ENCODE measurements around the gene CCNB1IP1.
A peak's percentile ranks its signal among the peaks of the same experiment; 100 is the strongest.
"Not testable (repeated sequence)": the region's sequence is repeated elsewhere in the genome, so short reads cannot be mapped to it uniquely, and the experiment has no call there.

Gene CCNB1IP1

GRCh38 chr14:20332788-20333493 lies at the start of gene CCNB1IP1:
TSS of gene CCNB1IP1 (minus strand) at chr14:20333279. CDS start at chr14:20316523, 16,756 bp downstream.
- DNase-seq = peak; percentile 89
- in situ Hi-C loops (cut with MboI; ENCODE audit: low pct_unique_long_range_greater_than_20kb, low sequenced_read_pairs) = loop anchor here (25.0 kb wide), 1 partner anchor 279 kb away; no protein-coding TSS in a partner anchor

GRCh38 chr14:20382526-20382925 lies 49.4 kb upstream of the CCNB1IP1 start:
- in situ Hi-C loops (cut with MboI; ENCODE audit: low pct_unique_long_range_greater_than_20kb, low sequenced_read_pairs) = no loop called here
- DNase-seq = no peak

GRCh38 chr14:20381341-20381740 lies 48.3 kb upstream of the CCNB1IP1 start:
- in situ Hi-C loops (cut with MboI; ENCODE audit: low pct_unique_long_range_greater_than_20kb, low sequenced_read_pairs) = no loop called here
- no peak for DNase-seq

- in situ Hi-C loops (cut with MboI; ENCODE audit: low pct_unique_long_range_greater_than_20kb, low sequenced_read_pairs) = no loop called here
- DNase-seq = no peak
Observed at GRCh38 chr14:20380681-20381080, 47.6 kb upstream of the CCNB1IP1 start.

GRCh38 chr14:20379743-20380142 lies 46.7 kb upstream of the CCNB1IP1 start:
- in situ Hi-C loops (cut with MboI; ENCODE audit: low pct_unique_long_range_greater_than_20kb, low sequenced_read_pairs) = no loop called here
- DNase-seq = no peak

GRCh38 chr14:20377171-20377570 lies 44.1 kb upstream of the CCNB1IP1 start:
- in situ Hi-C loops (cut with MboI; ENCODE audit: low pct_unique_long_range_greater_than_20kb, low sequenced_read_pairs) = no loop called here
- DNase-seq = no peak

- no peak for DNase-seq
- in situ Hi-C loops (cut with MboI; ENCODE audit: low pct_unique_long_range_greater_than_20kb, low sequenced_read_pairs) = no loop called here
Observed at GRCh38 chr14:20376071-20376588, 43.1 kb upstream of the CCNB1IP1 start.

- no peak for DNase-seq
- in situ Hi-C loops (cut with MboI; ENCODE audit: low pct_unique_long_range_greater_than_20kb, low sequenced_read_pairs) = no loop called here
Observed at GRCh38 chr14:20375471-20375870, 42.4 kb upstream of the CCNB1IP1 start.

GRCh38 chr14:20372796-20373195 lies 39.7 kb upstream of the CCNB1IP1 start:
- DNase-seq = no peak
- in situ Hi-C loops (cut with MboI; ENCODE audit: low pct_unique_long_range_greater_than_20kb, low sequenced_read_pairs) = no loop called here

GRCh38 chr14:20365928-20366327 lies 32.8 kb upstream of the CCNB1IP1 start:
- in situ Hi-C loops (cut with MboI; ENCODE audit: low pct_unique_long_range_greater_than_20kb, low sequenced_read_pairs) = no loop called here
- DNase-seq = no peak

- DNase-seq = peak; percentile 43
- in situ Hi-C loops (cut with MboI; ENCODE audit: low pct_unique_long_range_greater_than_20kb, low sequenced_read_pairs) = not testable (repeated sequence)
Observed at GRCh38 chr14:20358474-20358873, 25.4 kb upstream of the CCNB1IP1 start.

GRCh38 chr14:20356422-20356821 lies 23.3 kb upstream of the CCNB1IP1 start:
- no peak for DNase-seq
- in situ Hi-C loops (cut with MboI; ENCODE audit: low pct_unique_long_range_greater_than_20kb, low sequenced_read_pairs) = no loop called here

- DNase-seq = no peak
Observed at GRCh38 chr14:20350860-20351259, 17.8 kb upstream of the CCNB1IP1 start.

GRCh38 chr14:20350282-20350681 lies 17.2 kb upstream of the CCNB1IP1 start:
- in situ Hi-C loops (cut with MboI; ENCODE audit: low pct_unique_long_range_greater_than_20kb, low sequenced_read_pairs) = no loop called here
- no peak for DNase-seq

More at GRCh38 chr14:20350860-20351259, 17.8 kb upstream of the CCNB1IP1 start:
- in situ Hi-C loops (cut with MboI; ENCODE audit: low pct_unique_long_range_greater_than_20kb, low sequenced_read_pairs) = no loop called here

- no peak for DNase-seq
- in situ Hi-C loops (cut with MboI; ENCODE audit: low pct_unique_long_range_greater_than_20kb, low sequenced_read_pairs) = loop anchor here (25.0 kb wide), 1 partner anchor 265 kb away; no protein-coding TSS in a partner anchor
Observed at GRCh38 chr14:20347747-20348146, 14.7 kb upstream of the CCNB1IP1 start.

GRCh38 chr14:20346713-20347112 lies 13.6 kb upstream of the CCNB1IP1 start:
- in situ Hi-C loops (cut with MboI; ENCODE audit: low pct_unique_long_range_greater_than_20kb, low sequenced_read_pairs) = loop anchor here (25.0 kb wide), 1 partner anchor 266 kb away; no protein-coding TSS in a partner anchor
- no peak for DNase-seq

- in situ Hi-C loops (cut with MboI; ENCODE audit: low pct_unique_long_range_greater_than_20kb, low sequenced_read_pairs) = loop anchor here (25.0 kb wide), 1 partner anchor 267 kb away; no protein-coding TSS in a partner anchor
- no peak for DNase-seq
Observed at GRCh38 chr14:20345366-20345765, 12.3 kb upstream of the CCNB1IP1 start.

GRCh38 chr14:20343862-20344220 lies 10.8 kb upstream of the CCNB1IP1 start:
- no peak for DNase-seq
- in situ Hi-C loops (cut with MboI; ENCODE audit: low pct_unique_long_range_greater_than_20kb, low sequenced_read_pairs) = loop anchor here (25.0 kb wide), 1 partner anchor 268 kb away; no protein-coding TSS in a partner anchor

GRCh38 chr14:20343092-20343861 lies 10.2 kb upstream of the CCNB1IP1 start, which contains the start of gene PARP2:
TSS of gene PARP2 (plus strand) at chr14:20343635. CDS start at chr14:20343642, 7 bp downstream.
- peak; percentile 100 for DNase-seq
- in situ Hi-C loops (cut with MboI; ENCODE audit: low pct_unique_long_range_greater_than_20kb, low sequenced_read_pairs) = loop anchor here (25.0 kb wide), 1 partner anchor 269 kb away; no protein-coding TSS in a partner anchor

GRCh38 chr14:20341646-20342045 lies 8.6 kb upstream of the CCNB1IP1 start:
- in situ Hi-C loops (cut with MboI; ENCODE audit: low pct_unique_long_range_greater_than_20kb, low sequenced_read_pairs) = loop anchor here (25.0 kb wide), 1 partner anchor 271 kb away; no protein-coding TSS in a partner anchor
- no peak for DNase-seq
